Stomach (tissue), 4 donors: ENCODE measurements around the gene SLC25A26.

Experiments used
- CTCF ChIP-seq, 7 experiments: fragments of 450-650 bp in 4 of 7; fragments of 200-600 bp in 3 of 7; sonication (generic) in 3 of 7; IDR thresholded peaks; one replicate each; pipeline ENCODE4 v1.5.1; 2016 to 2019; ENCODE audit warnings: antibody characterized with exemption in 7 of 7, control low read depth in 2 of 7, mild to moderate bottlenecking in 1 of 7
- EP300 ChIP-seq: sonication (generic); formaldehyde crosslinking; IDR thresholded peaks from one replicate; pipeline ENCODE4 v1.6.1; 2017; ENCODE audit warnings: antibody characterized with exemption

DNA sequence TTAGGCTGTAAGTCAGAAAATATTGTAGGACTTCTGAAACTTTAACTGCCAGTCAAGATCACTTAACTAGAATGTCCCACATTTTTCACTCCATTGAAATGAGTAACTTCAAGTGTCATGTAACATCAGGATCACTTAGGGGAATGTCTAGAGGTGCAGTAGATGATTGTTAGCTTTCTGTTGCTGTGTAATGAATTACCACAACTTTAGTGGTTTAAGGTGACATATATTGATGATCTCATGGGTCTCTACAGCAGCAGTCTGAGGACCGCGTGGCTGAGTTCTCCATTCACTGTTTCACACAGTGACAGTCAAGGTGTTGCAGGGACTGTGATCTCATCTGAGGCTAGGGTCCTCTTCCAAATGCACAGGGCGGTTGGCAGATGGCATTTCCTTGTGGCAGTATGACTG lies 82.7 kb downstream of the SLC25A26 start:
- TF ChIP-seq CTCF (IDR thresholded peaks at IDR 0.05) = no peak
- no peak for TF ChIP-seq EP300
